ENCODE results near the gene PDGFRB.

PDGFRB gene

DNA sequence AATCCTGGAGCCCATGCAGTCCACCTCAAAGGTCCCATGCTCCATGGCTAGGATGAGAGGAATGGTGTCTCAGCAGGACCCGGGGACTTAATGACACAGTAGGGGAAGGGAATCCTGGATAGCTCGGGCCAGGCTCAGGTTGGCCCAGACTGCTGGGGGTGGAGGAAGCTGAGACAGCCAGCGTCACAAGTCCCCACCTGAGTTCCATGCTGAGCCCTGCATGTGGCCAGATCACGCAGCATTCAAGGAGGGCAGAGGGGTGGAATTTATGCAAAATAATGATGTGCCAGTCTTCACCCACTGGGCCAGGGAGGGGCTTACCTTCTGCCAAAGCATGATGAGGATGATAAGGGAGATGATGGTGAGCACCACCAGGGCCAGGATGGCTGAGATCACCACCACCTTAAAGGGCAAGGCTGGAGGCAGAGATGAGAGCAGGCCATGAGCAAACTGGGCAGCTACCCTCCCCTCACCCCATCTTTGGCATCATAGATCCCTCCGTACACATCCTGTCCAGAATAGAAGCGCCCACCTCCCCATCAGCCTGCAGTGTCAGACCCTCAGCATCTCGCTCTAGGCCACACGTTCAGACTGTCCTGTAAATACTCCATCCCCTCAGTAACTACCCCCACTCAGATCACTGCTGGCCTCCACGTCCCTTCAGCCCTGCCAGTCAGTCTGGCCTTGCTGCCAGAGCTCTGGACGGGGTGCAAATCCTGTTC is 29.3 kb downstream of the PDGFRB start:
- Histone ChIP-seq H3K27ac (ENCODE audit: low read length) (no peak overlapping the region), H2AFZ (ENCODE audit: low read depth, low read length) (no peak overlapping the region), H3K9me3 (ENCODE audit: insufficient read depth, low read length) (no peaks in the 10 kb centered on the region), H3K9ac (ENCODE audit: low read length) (no peak overlapping the region), H3K36me3 (replicated peaks; ENCODE audit: low read depth, low read length) (no peaks in the 10 kb centered on the region), H3K4me2 (ENCODE audit: low read length) (no peak overlapping the region), H3K27me3 (ENCODE audit: low read depth, low read length) (no peaks in the 10 kb centered on the region), H4K20me1 (ENCODE audit: insufficient read depth, low read length) (no peaks in the 10 kb centered on the region), H3K4me3 (ENCODE audit: low read length) (no peak overlapping the region), H3K79me2 (ENCODE audit: low read length) (no peaks in the 10 kb centered on the region), H3K4me1 (ENCODE audit: low read length) (no peaks in the 10 kb centered on the region)
- no peak for TF ChIP-seq EZH2phosphoT487 (IDR thresholded peaks at IDR 0.05; ENCODE audit: low read depth)

DNA sequence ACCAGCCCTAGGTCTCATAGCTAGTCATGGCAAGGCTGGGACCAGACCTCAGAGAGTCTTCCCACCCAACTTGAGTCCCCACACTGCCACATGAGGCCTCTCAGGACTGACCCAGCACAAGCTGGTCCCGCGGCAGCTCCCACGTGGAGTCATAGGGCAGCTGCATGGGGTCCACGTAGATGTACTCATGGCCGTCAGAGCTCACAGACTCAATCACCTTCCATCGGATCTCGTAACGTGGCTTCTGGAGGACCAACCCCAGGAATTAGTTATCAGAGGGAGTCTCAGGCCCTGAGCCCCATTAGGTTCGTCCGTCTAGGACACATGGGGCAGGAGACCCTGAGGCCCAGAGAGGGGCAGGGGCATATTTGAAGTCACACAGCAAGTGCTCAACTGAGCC is 30.3 kb downstream of the PDGFRB start:
- Histone ChIP-seq H3K27me3 (ENCODE audit: low read depth, low read length) (no peaks in the 10 kb centered on the region), H3K9me3 (ENCODE audit: insufficient read depth, low read length) (no peaks in the 10 kb centered on the region), H3K4me1 (ENCODE audit: low read length) (no peaks in the 10 kb centered on the region), H3K4me3 (ENCODE audit: low read length) (no peak overlapping the region), H3K27ac (ENCODE audit: low read length) (no peak overlapping the region), H3K4me2 (ENCODE audit: low read length) (no peak overlapping the region), H3K36me3 (replicated peaks; ENCODE audit: low read depth, low read length) (no peaks in the 10 kb centered on the region), H4K20me1 (ENCODE audit: insufficient read depth, low read length) (no peaks in the 10 kb centered on the region), H2AFZ (ENCODE audit: low read depth, low read length) (no peak overlapping the region), H3K9ac (ENCODE audit: low read length) (no peak overlapping the region), H3K79me2 (ENCODE audit: low read length) (no peaks in the 10 kb centered on the region)
- TF ChIP-seq EZH2phosphoT487 (IDR thresholded peaks at IDR 0.05; ENCODE audit: low read depth), result no peak
- TF ChIP-seq, protein P1, sequence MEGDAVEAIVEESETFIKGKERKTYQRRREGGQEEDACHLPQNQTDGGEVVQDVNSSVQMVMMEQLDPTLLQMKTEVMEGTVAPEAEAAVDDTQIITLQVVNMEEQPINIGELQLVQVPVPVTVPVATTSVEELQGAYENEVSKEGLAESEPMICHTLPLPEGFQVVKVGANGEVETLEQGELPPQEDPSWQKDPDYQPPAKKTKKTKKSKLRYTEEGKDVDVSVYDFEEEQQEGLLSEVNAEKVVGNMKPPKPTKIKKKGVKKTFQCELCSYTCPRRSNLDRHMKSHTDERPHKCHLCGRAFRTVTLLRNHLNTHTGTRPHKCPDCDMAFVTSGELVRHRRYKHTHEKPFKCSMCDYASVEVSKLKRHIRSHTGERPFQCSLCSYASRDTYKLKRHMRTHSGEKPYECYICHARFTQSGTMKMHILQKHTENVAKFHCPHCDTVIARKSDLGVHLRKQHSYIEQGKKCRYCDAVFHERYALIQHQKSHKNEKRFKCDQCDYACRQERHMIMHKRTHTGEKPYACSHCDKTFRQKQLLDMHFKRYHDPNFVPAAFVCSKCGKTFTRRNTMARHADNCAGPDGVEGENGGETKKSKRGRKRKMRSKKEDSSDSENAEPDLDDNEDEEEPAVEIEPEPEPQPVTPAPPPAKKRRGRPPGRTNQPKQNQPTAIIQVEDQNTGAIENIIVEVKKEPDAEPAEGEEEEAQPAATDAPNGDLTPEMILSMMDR (IDR thresholded peaks at IDR 0.05; ENCODE audit: low read depth, low read length), result no peak

DNA sequence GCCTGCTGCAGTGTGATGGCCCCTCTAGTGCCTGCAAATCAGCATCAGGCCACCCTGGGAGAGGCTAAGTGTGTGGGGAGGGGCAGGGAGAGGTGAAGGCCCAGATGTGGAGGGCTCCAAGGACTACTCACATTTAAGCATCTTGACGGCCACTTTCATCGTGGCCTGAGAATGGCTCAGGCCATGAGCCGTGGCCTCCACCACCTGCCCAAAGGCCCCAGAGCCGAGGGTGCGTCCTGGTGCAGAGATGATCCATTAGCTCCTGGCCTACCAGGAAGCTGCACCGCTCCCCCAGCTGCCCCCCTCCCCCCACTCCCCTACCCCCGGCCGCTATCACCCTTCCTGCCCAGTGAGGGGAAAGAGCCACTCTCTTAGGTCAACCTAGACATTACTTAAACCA is 31.0 kb downstream of the PDGFRB start:
- Histone ChIP-seq H3K4me3 (ENCODE audit: low read length) (no peak overlapping the region), H3K9ac (ENCODE audit: low read length) (no peak overlapping the region), H3K4me2 (ENCODE audit: low read length) (no peak overlapping the region), H2AFZ (ENCODE audit: low read depth, low read length) (no peak overlapping the region), H3K27ac (ENCODE audit: low read length) (no peak overlapping the region), H3K9me3 (ENCODE audit: insufficient read depth, low read length) (no peaks in the 10 kb centered on the region), H4K20me1 (ENCODE audit: insufficient read depth, low read length) (no peaks in the 10 kb centered on the region), H3K36me3 (replicated peaks; ENCODE audit: low read depth, low read length) (no peaks in the 10 kb centered on the region), H3K4me1 (ENCODE audit: low read length) (no peaks in the 10 kb centered on the region), H3K79me2 (ENCODE audit: low read length) (no peaks in the 10 kb centered on the region), H3K27me3 (ENCODE audit: low read depth, low read length) (no peaks in the 10 kb centered on the region)
- TF ChIP-seq, protein P1 (IDR thresholded peaks at IDR 0.05; ENCODE audit: low read depth, low read length), result no peak
- no peak for TF ChIP-seq EZH2phosphoT487 (IDR thresholded peaks at IDR 0.05; ENCODE audit: low read depth)

DNA sequence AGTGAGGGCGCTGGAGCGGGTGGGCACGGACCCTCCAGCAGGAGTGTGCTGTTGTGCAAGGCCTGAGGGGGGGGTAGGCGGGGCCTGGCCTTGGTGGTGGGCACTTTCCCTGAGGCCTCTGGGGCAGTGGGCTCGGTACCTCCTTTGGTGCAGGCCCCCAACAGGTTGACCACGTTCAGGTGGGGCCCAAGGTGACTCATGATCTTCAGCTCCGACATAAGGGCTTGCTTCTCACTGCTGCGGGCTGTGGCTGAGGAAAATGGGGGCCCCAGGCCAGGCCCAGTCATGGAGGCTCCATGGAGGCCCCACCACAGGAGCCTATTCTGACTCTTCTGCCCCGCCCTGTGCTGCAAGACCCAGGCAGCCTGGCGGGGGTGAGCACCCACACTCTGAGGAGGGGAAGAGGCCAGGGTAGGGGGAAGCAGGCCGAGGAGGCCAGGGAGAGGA is 31.5 kb downstream of the PDGFRB start:
- no peak overlapping the region for H3K9ac ChIP-seq (ENCODE audit: low read length)
- no peak overlapping the region for H3K4me2 ChIP-seq (ENCODE audit: low read length)
- no peaks in the 10 kb centered on the region for H3K79me2 ChIP-seq (ENCODE audit: low read length)

More for the DNA sequence above, 31.5 kb downstream of the PDGFRB start:
- Histone ChIP-seq H3K9me3 (ENCODE audit: insufficient read depth, low read length) (no peaks in the 10 kb centered on the region), H3K4me3 (ENCODE audit: low read length) (no peak overlapping the region), H2AFZ (ENCODE audit: low read depth, low read length) (no peak overlapping the region), H3K36me3 (replicated peaks; ENCODE audit: low read depth, low read length) (no peaks in the 10 kb centered on the region), H3K27me3 (ENCODE audit: low read depth, low read length) (no peaks in the 10 kb centered on the region), H3K4me1 (ENCODE audit: low read length) (no peaks in the 10 kb centered on the region), H4K20me1 (ENCODE audit: insufficient read depth, low read length) (no peaks in the 10 kb centered on the region), H3K27ac (ENCODE audit: low read length) (no peak overlapping the region)
- TF ChIP-seq EZH2phosphoT487 (IDR thresholded peaks at IDR 0.05; ENCODE audit: low read depth), result no peak
- TF ChIP-seq, protein P1 (IDR thresholded peaks at IDR 0.05; ENCODE audit: low read depth, low read length), result no peak
